Esophagus muscularis mucosa (tissue), 4 donors: ENCODE results near the gene F8.
"Not testable (repeated sequence)": the region's sequence is repeated elsewhere in the genome, so short reads cannot be mapped to it uniquely, and the experiment has no call there.

Experiments used
- EP300 ChIP-seq: sonication (generic); formaldehyde crosslinking; IDR thresholded peaks from one replicate; pipeline ENCODE4 v1.6.1; 2017; ENCODE audit warnings: antibody characterized with exemption
- POLR2A ChIP-seq: fragments of 450-650 bp; IDR thresholded peaks from one replicate; pipeline ENCODE4 v1.6.1; 2017; ENCODE audit warnings: antibody characterized with exemption, moderate library complexity, mild to moderate bottlenecking, low read depth
- TF ChIP-seq, protein P1 (sequence below), 3 experiments: fragments of 200-600 bp in 2 of 3; fragments of 450-650 bp in 1 of 3; sonication (generic) in 2 of 3; IDR thresholded peaks; one replicate each; pipeline ENCODE4 v1.5.1; 2017 to 2019; ENCODE audit warnings: antibody characterized with exemption in 3 of 3, mild to moderate bottlenecking in 2 of 3, moderate library complexity in 1 of 3

- TF ChIP-seq, protein P1, sequence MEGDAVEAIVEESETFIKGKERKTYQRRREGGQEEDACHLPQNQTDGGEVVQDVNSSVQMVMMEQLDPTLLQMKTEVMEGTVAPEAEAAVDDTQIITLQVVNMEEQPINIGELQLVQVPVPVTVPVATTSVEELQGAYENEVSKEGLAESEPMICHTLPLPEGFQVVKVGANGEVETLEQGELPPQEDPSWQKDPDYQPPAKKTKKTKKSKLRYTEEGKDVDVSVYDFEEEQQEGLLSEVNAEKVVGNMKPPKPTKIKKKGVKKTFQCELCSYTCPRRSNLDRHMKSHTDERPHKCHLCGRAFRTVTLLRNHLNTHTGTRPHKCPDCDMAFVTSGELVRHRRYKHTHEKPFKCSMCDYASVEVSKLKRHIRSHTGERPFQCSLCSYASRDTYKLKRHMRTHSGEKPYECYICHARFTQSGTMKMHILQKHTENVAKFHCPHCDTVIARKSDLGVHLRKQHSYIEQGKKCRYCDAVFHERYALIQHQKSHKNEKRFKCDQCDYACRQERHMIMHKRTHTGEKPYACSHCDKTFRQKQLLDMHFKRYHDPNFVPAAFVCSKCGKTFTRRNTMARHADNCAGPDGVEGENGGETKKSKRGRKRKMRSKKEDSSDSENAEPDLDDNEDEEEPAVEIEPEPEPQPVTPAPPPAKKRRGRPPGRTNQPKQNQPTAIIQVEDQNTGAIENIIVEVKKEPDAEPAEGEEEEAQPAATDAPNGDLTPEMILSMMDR (IDR thresholded peaks at IDR 0.05): not testable (repeated sequence)
- not testable (repeated sequence) for TF ChIP-seq POLR2A, EP300
Measured at GRCh38 chrX:154884069-154884468, 138.5 kb downstream of the F8 start.
